NOMO-1 treated with DMSO at 0.1 percent for 48 hours (cell line): Measurements from ENCODE around the gene TMEM147.

Experiments used
- DNase-seq: peaks from one replicate; lab custom pipeline; 2025; ENCODE audit not compliant: unreplicated experiment; lab: John Stamatoyannopoulos, UW

TMEM147 gene

GRCh38 chr19:35545001-35545854 lies at the start of gene TMEM147:
Gene TMEM147, plus strand, starts transcription at chr19:35545626. Its CDS starts 114 bp downstream, at chr19:35545740.
- DNase-seq: peak; percentile 87

GRCh38 chr19:35497406-35497805 lies 48.0 kb upstream of the TMEM147 start:
- DNase-seq: no peak

- no peak for DNase-seq
Observed at GRCh38 chr19:35498220-35498619, 47.2 kb upstream of the TMEM147 start.

GRCh38 chr19:35498984-35499527 lies 46.4 kb upstream of the TMEM147 start:
- no peak for DNase-seq

GRCh38 chr19:35500611-35501010 lies 44.8 kb upstream of the TMEM147 start:
- DNase-seq: no peak

GRCh38 chr19:35501684-35502083 lies 43.7 kb upstream of the TMEM147 start:
- no peak for DNase-seq

- DNase-seq: no peak
Observed at GRCh38 chr19:35502751-35503150, 42.7 kb upstream of the TMEM147 start.

GRCh38 chr19:35506011-35506410 lies 39.4 kb upstream of the TMEM147 start:
- DNase-seq: no peak

- no peak for DNase-seq
Observed at GRCh38 chr19:35507561-35507960, 37.9 kb upstream of the TMEM147 start.

- DNase-seq: no peak
Observed at GRCh38 chr19:35508129-35508528, 37.3 kb upstream of the TMEM147 start.

GRCh38 chr19:35509018-35509652 lies 36.3 kb upstream of the TMEM147 start:
- no peak for DNase-seq

- no peak for DNase-seq
Observed at GRCh38 chr19:35509861-35510625, 35.4 kb upstream of the TMEM147 start.

- DNase-seq: no peak
Observed at GRCh38 chr19:35510626-35510964, 34.8 kb upstream of the TMEM147 start.

- DNase-seq: no peak
Observed at GRCh38 chr19:35511337-35511736, 34.1 kb upstream of the TMEM147 start.

- no peak for DNase-seq
Observed at GRCh38 chr19:35512831-35513627, 32.4 kb upstream of the TMEM147 start.

- no peak for DNase-seq
Observed at GRCh38 chr19:35513628-35514281, 31.7 kb upstream of the TMEM147 start, which contains the start of gene DMKN. Gene DMKN, minus strand, starts transcription at chr19:35513649. Its CDS starts 174 bp downstream, at chr19:35513475.

- DNase-seq: no peak
Observed at GRCh38 chr19:35514282-35514809, 31.1 kb upstream of the TMEM147 start.

- no peak for DNase-seq
Observed at GRCh38 chr19:35516310-35516709, 29.1 kb upstream of the TMEM147 start.

GRCh38 chr19:35517342-35517741 lies 28.1 kb upstream of the TMEM147 start:
- no peak for DNase-seq

GRCh38 chr19:35518313-35518712 lies 27.1 kb upstream of the TMEM147 start:
- no peak for DNase-seq
